GM23248 (cell line): ENCODE data around the gene GJB6. TPM values are rescaled to one million over a fixed set of nuclear protein-coding genes. Genes with fewer than 3 reads are reported as not detected.

Experiments
- DNase-seq: peaks from one replicate; pipeline ENCODE4 v3.0.0-alpha.2; 2015
- H2AFZ ChIP-seq: fragments of 200-600 bp; sonication (generic); 2 replicates; pipeline ENCODE4 v1.6.1; 2016; ENCODE audit warnings: antibody characterized with exemption
- H3F3A ChIP-seq: fragments of 200-600 bp; sonication (generic); 2 replicates; pipeline ENCODE4 v1.6.1; 2016; ENCODE audit warnings: mild to moderate bottlenecking, antibody characterized with exemption, mixed run types; ENCODE audit not compliant: insufficient read depth
- H3K27ac ChIP-seq: fragments of 200-600 bp; sonication (generic); 2 replicates; pipeline ENCODE4 v1.5.1; 2016; ENCODE audit warnings: mild to moderate bottlenecking
- H3K27me3 ChIP-seq: fragments of 200-600 bp; sonication (generic); replicated peaks from 2 replicates; pipeline ENCODE4 v1.6.1; 2016; ENCODE audit warnings: mild to moderate bottlenecking; ENCODE audit not compliant: insufficient read depth
- H3K36me3 ChIP-seq: fragments of 200-600 bp; sonication (generic); 2 replicates; pipeline ENCODE4 v1.6.1; 2016; ENCODE audit warnings: low read depth, mild to moderate bottlenecking
- H3K4me1 ChIP-seq: fragments of 200-600 bp; sonication (generic); 2 replicates; pipeline ENCODE4 v1.6.1; 2016; ENCODE audit warnings: mild to moderate bottlenecking; ENCODE audit not compliant: insufficient read depth
- H3K4me2 ChIP-seq: fragments of 200-600 bp; sonication (generic); one replicate; pipeline ENCODE4 v1.6.1; 2016; ENCODE audit warnings: mild to moderate bottlenecking; ENCODE audit not compliant: unreplicated experiment
- H3K4me3 ChIP-seq: fragments of 200-600 bp; sonication (generic); 2 replicates; pipeline ENCODE4 v1.5.1; 2016; ENCODE audit warnings: mild to moderate bottlenecking
- H3K79me2 ChIP-seq: fragments of 200-600 bp; sonication (generic); 2 replicates; pipeline ENCODE4 v1.6.1; 2016; ENCODE audit warnings: mild to moderate bottlenecking; ENCODE audit not compliant: insufficient read depth
- H3K9ac ChIP-seq: fragments of 200-600 bp; sonication (generic); 2 replicates; pipeline ENCODE4 v1.6.1; 2016; ENCODE audit warnings: mild to moderate bottlenecking
- H3K9me2 ChIP-seq: fragments of 200-600 bp; sonication (generic); 2 replicates; pipeline ENCODE4 v1.6.1; 2016; ENCODE audit warnings: mixed run types, mild to moderate bottlenecking, moderate library complexity; ENCODE audit not compliant: insufficient read depth
- H3K9me3 ChIP-seq: fragments of 200-600 bp; sonication (generic); one replicate; pipeline ENCODE4 v1.6.1; 2017; ENCODE audit warnings: low read depth
- H4K20me1 ChIP-seq: fragments of 200-600 bp; sonication (generic); 2 replicates; pipeline ENCODE4 v1.6.0; 2016; ENCODE audit not compliant: insufficient read depth
- EZH2 ChIP-seq: fragments of 200-600 bp; sonication (generic); IDR thresholded peaks from 2 replicates; pipeline ENCODE4 v1.6.1; 2018; ENCODE audit warnings: antibody characterized with exemption, mild to moderate bottlenecking; ENCODE audit not compliant: insufficient read depth, poor library complexity, severe bottlenecking
- EZH2phosphoT487 ChIP-seq: fragments of 200-600 bp; sonication (generic); IDR thresholded peaks from 2 replicates; pipeline ENCODE4 v1.6.1; 2018; ENCODE audit warnings: antibody characterized with exemption, moderate library complexity, mild to moderate bottlenecking, low read depth; ENCODE audit not compliant: insufficient read depth
- whole genome bisulfite sequencing, 2 experiments: methylation state at CpG; one replicate each; pipeline ENCODE4 v1.1.6; 2015 to 2017; ENCODE audit warnings: low lambda C conversion rate in 2 of 2, low coverage in 1 of 2; ENCODE audit errors: missing lambda C conversion rate in 2 of 2; 5-methylcytosine and 5-hydroxymethylcytosine counted together
- in situ Hi-C: fragments of 300-500 bp; cut with MboI; formaldehyde crosslinking; loops from 2 replicates; pipeline ENCODE4 v1.15.0; 2020
- polyA plus RNA-seq: library from polyadenylated mRNA; unstranded; fragments of >200 nt; fragmentation: Nextera tagmentation; extraction: Ambion mirVana; gene quantifications from 2 replicates; pipeline ENCODE4 v1.2.1, GENCODE V29; 2016
- total RNA-seq: library from RNA; depleted of rRNA; stranded (reverse); fragments of >200 nt; shearing (Covaris generic); gene quantifications from 2 replicates; pipeline ENCODE4 v1.2.3, GENCODE V29; 2014; rRNA removed

Gene GJB6
- total and polyA plus RNA-seq, 2 experiments from 2014 or later: not detected

DNA sequence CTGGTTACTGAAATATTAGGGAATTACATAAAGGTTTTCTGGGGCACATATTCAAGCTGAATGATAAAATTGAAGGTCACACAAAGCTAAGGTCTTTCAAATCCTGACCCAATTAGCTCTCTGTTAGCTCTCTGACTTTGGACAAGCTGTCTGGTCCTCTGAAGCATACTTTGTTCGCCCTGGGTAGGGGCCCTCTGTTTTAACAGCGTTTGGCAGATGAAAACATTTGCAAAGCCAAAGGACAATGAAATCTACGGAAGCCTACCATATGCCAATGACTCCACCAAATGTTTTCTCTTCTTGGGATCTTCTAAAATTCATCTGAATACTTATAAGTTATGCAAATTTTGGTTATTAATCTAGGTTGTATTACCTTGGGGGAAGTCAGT, 56.7 kb downstream of the GJB6 start:
- Histone ChIP-seq H3K9ac (peak overlapping the region; percentile 51), H3K79me2 (no peaks in the 10 kb centered on the region), H3K36me3 (no peaks in the 10 kb centered on the region), H3K4me3 (peak overlapping the region; percentile 46), H3F3A (0 out of 2 replicates have a peak, but pooled peaks cover 11% of the 10 kb centered on the region), H3K9me3 (no peaks in the 10 kb centered on the region), H3K27me3 (peaks cover 6% of the 10 kb centered on the region; the same call in 1 of the 2 replicates), H3K4me2 (peak overlapping the region; percentile 76), H2AFZ (peak overlapping the region; percentile 65), H3K4me1 (peaks cover 12% of the 10 kb centered on the region), H4K20me1 (no peaks in the 10 kb centered on the region), H3K27ac (peak overlapping the region; percentile 60), H3K9me2 (no peaks in the 10 kb centered on the region)
- TF ChIP-seq EZH2: no peak
- no peak for TF ChIP-seq EZH2phosphoT487
- WGBS, 2 experiments: 54 to 61% methylated on average over 3 of the region's 3 CpGs
- in situ Hi-C loops: loop anchor here (25.0 kb wide), 2 partner anchors 512 to 662 kb away; no protein-coding TSS in a partner anchor
- no peak for DNase-seq

DNA sequence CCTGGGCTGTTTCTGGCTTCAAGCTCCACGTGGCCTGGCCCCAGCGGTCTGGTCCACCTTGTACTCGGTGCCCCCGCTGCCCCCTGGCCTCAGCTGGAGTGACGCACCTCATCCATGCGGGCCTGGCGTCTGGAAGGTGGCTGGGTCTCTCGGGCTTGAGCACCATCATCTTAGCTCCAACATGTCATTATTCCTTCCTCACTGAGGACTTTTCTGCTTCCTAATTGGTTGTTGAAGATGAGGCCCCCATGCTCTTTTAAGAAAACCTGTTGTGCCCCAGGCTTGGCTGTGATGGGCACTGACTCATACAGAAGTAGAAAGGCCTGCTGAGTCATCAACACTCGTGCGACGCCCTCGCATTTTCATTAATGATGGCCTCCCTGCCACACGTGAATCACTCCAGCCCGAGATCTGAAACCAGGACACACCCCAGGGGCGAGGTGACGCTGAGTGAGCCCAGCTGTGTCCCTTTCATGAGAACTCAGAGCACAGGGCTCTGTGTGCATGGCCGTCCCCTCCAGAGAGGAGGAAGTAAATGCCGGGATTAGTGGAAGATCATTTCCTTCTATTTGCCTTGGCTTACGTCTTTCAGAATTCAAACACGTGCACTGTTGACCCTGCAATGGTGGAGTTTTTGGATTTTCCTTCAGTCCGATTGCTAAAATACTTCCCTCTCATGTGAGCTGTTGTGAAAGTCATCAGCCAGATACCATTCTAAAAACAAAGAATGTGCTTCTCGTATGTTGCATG, 57.3 kb downstream of the GJB6 start:
- Histone ChIP-seq H3K4me2 (peak overlapping the region; percentile 76), H3K79me2 (no peaks in the 10 kb centered on the region), H3K9ac (peak overlapping the region; percentile 51), H3K4me3 (peak overlapping the region; percentile 46), H3K27me3 (0 out of 2 replicates have a peak, but pooled peaks cover 6% of the 10 kb centered on the region), H2AFZ (peak overlapping the region; percentile 65), H3F3A (0 out of 2 replicates have a peak, but pooled peaks cover 11% of the 10 kb centered on the region), H3K9me3 (no peaks in the 10 kb centered on the region), H3K27ac (peak overlapping the region; percentile 60), H3K36me3 (no peaks in the 10 kb centered on the region), H4K20me1 (no peaks in the 10 kb centered on the region), H3K4me1 (peaks cover 12% of the 10 kb centered on the region), H3K9me2 (no peaks in the 10 kb centered on the region)
- TF ChIP-seq EZH2 (no peak), EZH2phosphoT487 (no peak)
- 22 to 23% methylated on average over 22 of the region's 22 CpGs for WGBS, 2 experiments
- in situ Hi-C loops: loop anchor here (25.0 kb wide), 2 partner anchors 512 to 662 kb away; no protein-coding TSS in a partner anchor
- peak; percentile 100 for DNase-seq

DNA sequence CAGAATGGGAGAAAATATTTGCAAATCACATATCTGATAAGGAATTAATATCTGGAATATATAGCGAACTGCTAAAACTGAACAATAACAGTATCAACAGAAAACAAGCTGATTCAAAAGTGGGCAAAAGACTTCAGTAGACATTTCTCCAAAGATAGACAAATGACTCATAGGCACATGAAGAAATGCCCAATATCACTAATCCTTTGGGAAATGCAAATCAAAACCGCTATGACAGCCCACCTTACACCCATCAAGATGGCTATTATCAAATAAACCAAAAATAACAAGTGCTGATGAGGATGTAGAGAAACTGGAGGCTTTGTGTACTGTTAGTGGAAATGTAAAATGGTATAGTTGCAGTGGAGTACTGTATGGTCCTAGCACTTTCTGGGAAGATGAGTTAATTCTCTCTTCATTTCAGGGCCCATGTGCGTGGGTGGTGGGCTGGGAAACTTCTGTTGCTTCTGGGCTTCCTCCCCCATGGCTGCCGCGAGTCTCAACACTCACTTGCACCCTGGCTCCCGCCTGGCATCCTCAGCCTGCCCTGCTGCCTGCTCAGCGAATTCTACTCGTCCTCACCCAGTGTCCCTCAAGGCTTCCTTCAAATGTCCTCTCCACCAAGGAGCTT, 58.9 kb downstream of the GJB6 start:
- peak; percentile 37 for DNase-seq
- H3K27ac ChIP-seq: no peak overlapping the region
- no peaks in the 10 kb centered on the region for H3K36me3 ChIP-seq
- H3K4me1 ChIP-seq: peaks cover 12% of the 10 kb centered on the region
- H2AFZ ChIP-seq: no peak overlapping the region
- in situ Hi-C loops: no loop called here
- H4K20me1 ChIP-seq: no peaks in the 10 kb centered on the region
- H3F3A ChIP-seq: 0 out of 2 replicates have a peak, but pooled peaks cover 11% of the 10 kb centered on the region
- WGBS, 2 experiments: 69 to 72% methylated on average over 8 of the region's 8 CpGs
- H3K4me2 ChIP-seq: no peak overlapping the region
- no peaks in the 10 kb centered on the region for H3K27me3 ChIP-seq
- H3K9me3 ChIP-seq: no peaks in the 10 kb centered on the region
- H3K79me2 ChIP-seq: no peaks in the 10 kb centered on the region
- no peak for TF ChIP-seq EZH2phosphoT487
- TF ChIP-seq EZH2: no peak
- no peak overlapping the region for H3K9ac ChIP-seq
- H3K9me2 ChIP-seq: no peaks in the 10 kb centered on the region
- no peak overlapping the region for H3K4me3 ChIP-seq

Other genes starting within 250 kb of the GJB6 start
- gene GJA3, start 71.3 kb downstream of the GJB6 start, total RNA-seq: 5.5 and 5.8 TPM in 2 replicates
- gene GJA3, start 71.3 kb downstream of the GJB6 start, polyA plus RNA-seq: 1.9 and 2.1 TPM in 2 replicates
- 0.11 and 0.25 TPM in 2 replicates for gene GJB2, start 39.4 kb downstream of the GJB6 start, total RNA-seq
- 0.16 and 0.20 TPM in 2 replicates for gene GJB2, start 39.4 kb downstream of the GJB6 start, polyA plus RNA-seq